Endodermal cell (in vitro differentiated cells): ENCODE results near the gene NDOR1. TPM values are rescaled to one million over a fixed set of nuclear protein-coding genes. Genes with fewer than 3 reads are reported as not detected.

Experiments used
- DNase-seq: peaks from one replicate; pipeline ENCODE4 v3.0.0-alpha.2; 2017
- H3K27ac ChIP-seq: 2 replicates; pipeline ENCODE4 v1.5.1; 2013; ENCODE audit warnings: mild to moderate bottlenecking, low read depth, low read length, moderate library complexity
- H3K27me3 ChIP-seq: 2 replicates; pipeline ENCODE4 v1.6.1; 2013; ENCODE audit warnings: mild to moderate bottlenecking, low read length, moderate library complexity; ENCODE audit not compliant: insufficient read depth, control insufficient read depth, poor library complexity, severe bottlenecking
- H3K36me3 ChIP-seq: 2 replicates; pipeline ENCODE4 v1.7.0; 2013; ENCODE audit warnings: mild to moderate bottlenecking, low read length, moderate library complexity; ENCODE audit not compliant: control insufficient read depth, insufficient read depth
- H3K4me1 ChIP-seq: one replicate; pipeline ENCODE4 v1.7.0; 2013; ENCODE audit warnings: low read length; ENCODE audit not compliant: control insufficient read depth, insufficient read depth
- H3K4me3 ChIP-seq: 2 replicates; pipeline ENCODE4 v1.5.1; 2013; ENCODE audit warnings: mild to moderate bottlenecking, low read length, moderate library complexity
- H3K9ac ChIP-seq: 2 replicates; pipeline ENCODE4 v1.6.1; 2013; ENCODE audit warnings: mild to moderate bottlenecking, low read length, moderate library complexity; ENCODE audit not compliant: poor library complexity, severe bottlenecking; ENCODE audit errors: extremely low read depth
- H3K9me3 ChIP-seq: 2 replicates; pipeline ENCODE4 v1.6.1; 2013; ENCODE audit warnings: mild to moderate bottlenecking, low read length, moderate library complexity; ENCODE audit not compliant: control insufficient read depth
- H3K27ac Mint-ChIP-seq: 2 replicates; pipeline ENCODE4 v1.8.0; 2020; ENCODE audit warnings: mixed read lengths
- H3K27me3 Mint-ChIP-seq: 2 replicates; pipeline ENCODE4 v1.8.0; 2021; ENCODE audit warnings: mild to moderate bottlenecking, mixed read lengths; ENCODE audit not compliant: insufficient read depth
- H3K36me3 Mint-ChIP-seq: 2 replicates; pipeline ENCODE4 v1.8.0; 2020; ENCODE audit warnings: low read depth, mixed read lengths
- H3K4me1 Mint-ChIP-seq: 2 replicates; pipeline ENCODE4 v1.8.0; 2020; ENCODE audit warnings: mixed read lengths
- H3K4me3 Mint-ChIP-seq: 2 replicates; pipeline ENCODE4 v1.8.0; 2020; ENCODE audit warnings: mild to moderate bottlenecking, moderate library complexity, mixed read lengths
- H3K9me3 Mint-ChIP-seq: 2 replicates; pipeline ENCODE4 v1.8.0; 2020; ENCODE audit warnings: mild to moderate bottlenecking, mixed read lengths
- CTCF ChIP-seq: fragments of 200-600 bp; sonication (generic); conservative IDR thresholded peaks from 2 replicates; pipeline ENCODE4 v1.5.0; 2021; ENCODE audit warnings: antibody characterized with exemption, mild to moderate bottlenecking
- WGBS, 2 experiments: methylation state at CpG; one replicate each; pipeline versions ENCODE4 v1.1.5 to v1.1.7; 2013; ENCODE audit warnings: missing lambda C conversion rate in 2 of 2, mixed read lengths in 1 of 2; ENCODE audit not compliant: insufficient coverage in 1 of 2, insufficient read length in 1 of 2; 5-methylcytosine and 5-hydroxymethylcytosine counted together
- total RNA-seq, 2 donors: library from RNA; stranded (reverse); fragmentation: NEBNext Ultra II Directional in 1 of 2; extraction: Animal tissue kit (Norgen Biotek cat#: 25700) in 1 of 2; gene quantifications; 2 replicates in 1 of 2; 3 replicates in 1 of 2; pipeline ENCODE4 v1.2.1, GENCODE V29; 2021

Gene NDOR1
- total RNA-seq, 2 donors from 2014 or later = 39.2 to 41.4 TPM

- no peaks in the 10 kb centered on the region for H3K9me3 Mint-ChIP-seq
- H3K4me1 Mint-ChIP-seq = no peaks in the 10 kb centered on the region
- WGBS, 2 experiments = 36 to 48% methylated on average over 10 to 44 of the region's 44 CpGs
- Histone ChIP-seq H3K27me3 (peaks cover 100% of the 10 kb centered on the region), H3K9me3 (no peaks in the 10 kb centered on the region), H3K9ac (no peak overlapping the region), H3K27ac (no peak overlapping the region), H3K4me1 (no peaks in the 10 kb centered on the region), H3K4me3 (no peak overlapping the region), H3K36me3 (no peaks in the 10 kb centered on the region)
- no peak for DNase-seq
- H3K4me3 Mint-ChIP-seq = no peak overlapping the region
- H3K36me3 Mint-ChIP-seq = no peaks in the 10 kb centered on the region
- H3K27me3 Mint-ChIP-seq = peaks cover 88% of the 10 kb centered on the region
- H3K27ac Mint-ChIP-seq = no peak overlapping the region
- no peak for TF ChIP-seq CTCF
These were observed 38.2 kb upstream of the NDOR1 start for GRCh38 chr9:137167277-137167746.

GRCh38 chr9:137167747-137168572 lies 37.5 kb upstream of the NDOR1 start:
- H3K4me1 Mint-ChIP-seq = no peaks in the 10 kb centered on the region
- H3K9me3 ChIP-seq = no peaks in the 10 kb centered on the region
- no peaks in the 10 kb centered on the region for H3K4me1 ChIP-seq
- no peaks in the 10 kb centered on the region for H3K9me3 Mint-ChIP-seq
- no peak overlapping the region for H3K9ac ChIP-seq
- no peak overlapping the region for H3K27ac Mint-ChIP-seq
- peaks cover 86% of the 10 kb centered on the region for H3K27me3 Mint-ChIP-seq
- H3K4me3 ChIP-seq = no peak overlapping the region
- H3K27ac ChIP-seq = no peak overlapping the region
- no peaks in the 10 kb centered on the region for H3K36me3 ChIP-seq
- WGBS, 2 experiments = 15 to 17% methylated on average over 19 to 57 of the region's 57 CpGs
- H3K36me3 Mint-ChIP-seq = no peaks in the 10 kb centered on the region
- peaks cover 99% of the 10 kb centered on the region for H3K27me3 ChIP-seq
- peak; percentile 81 for DNase-seq
- TF ChIP-seq CTCF = no peak
- peak overlapping the region; percentile 46 for H3K4me3 Mint-ChIP-seq

GRCh38 chr9:137168573-137168903 lies 37.0 kb upstream of the NDOR1 start:
- Histone ChIP-seq H3K9me3 (no peaks in the 10 kb centered on the region), H3K36me3 (no peaks in the 10 kb centered on the region), H3K4me1 (no peaks in the 10 kb centered on the region), H3K9ac (no peak overlapping the region), H3K4me3 (peak overlapping the region; percentile 65), H3K27me3 (peaks cover 98% of the 10 kb centered on the region), H3K27ac (no peak overlapping the region)
- peak; percentile 67 for DNase-seq
- Mint-ChIP-seq H3K4me1 (no peaks in the 10 kb centered on the region), H3K27me3 (peaks cover 86% of the 10 kb centered on the region), H3K9me3 (no peaks in the 10 kb centered on the region), H3K4me3 (peak overlapping the region; percentile 46), H3K36me3 (no peaks in the 10 kb centered on the region), H3K27ac (no peak overlapping the region)
- no peak for TF ChIP-seq CTCF
- WGBS, 2 experiments = 3% methylated on average over 22 to 36 of the region's 36 CpGs
